ENCODE results near the gene FGF4. TPM values are rescaled to one million over a fixed set of nuclear protein-coding genes. Genes with fewer than 3 reads are reported as not detected.
A peak's percentile ranks its signal among the peaks of the same experiment; 100 is the strongest.
"Not testable (repeated sequence)": the region's sequence is repeated elsewhere in the genome, so short reads cannot be mapped to it uniquely, and the experiment has no call there.

The FGF4 gene
- total RNA-seq, 1 donor from 2014 or later, result not detected

GRCh38 chr11:69773626-69774353 is 1.4 kb downstream of the FGF4 start:
- no peak for DNase-seq (ENCODE audit: low read depth in 2 of 2)

GRCh38 chr11:69771466-69771865 is 3.7 kb downstream of the FGF4 start:
- no peak for DNase-seq (ENCODE audit: low read depth in 2 of 2)

GRCh38 chr11:69770540-69770939 is 4.6 kb downstream of the FGF4 start:
- no peak for DNase-seq (ENCODE audit: low read depth in 2 of 2)

- no peak for DNase-seq (ENCODE audit: low read depth in 2 of 2)
These were observed 9.6 kb downstream of the FGF4 start for GRCh38 chr11:69765498-69765995.

GRCh38 chr11:69764918-69765317 is 10.2 kb downstream of the FGF4 start:
- DNase-seq (ENCODE audit: low read depth in 2 of 2), result not testable (repeated sequence)

GRCh38 chr11:69760319-69760718 is 14.8 kb downstream of the FGF4 start:
- DNase-seq (ENCODE audit: low read depth in 2 of 2), result no peak

GRCh38 chr11:69752890-69753289 is 22.3 kb downstream of the FGF4 start:
- no peak for DNase-seq (ENCODE audit: low read depth in 2 of 2)

- DNase-seq (ENCODE audit: low read depth in 2 of 2), result no peak
These were observed 24.1 kb downstream of the FGF4 start for GRCh38 chr11:69750875-69751597.

- DNase-seq (ENCODE audit: low read depth in 2 of 2), result no peak
These were observed 24.9 kb downstream of the FGF4 start for GRCh38 chr11:69750108-69750850.

GRCh38 chr11:69748637-69749036 is 26.5 kb downstream of the FGF4 start:
- DNase-seq (ENCODE audit: low read depth in 2 of 2), result no peak

- DNase-seq (ENCODE audit: low read depth in 2 of 2), result no peak
These were observed 28.1 kb downstream of the FGF4 start for GRCh38 chr11:69746752-69747742.

GRCh38 chr11:69746140-69746539 is 29.0 kb downstream of the FGF4 start:
- DNase-seq (ENCODE audit: low read depth in 2 of 2), result no peak

GRCh38 chr11:69745201-69745600 is 29.9 kb downstream of the FGF4 start:
- DNase-seq (ENCODE audit: low read depth in 2 of 2), result no peak

GRCh38 chr11:69744435-69744834 is 30.7 kb downstream of the FGF4 start:
- DNase-seq (ENCODE audit: low read depth in 2 of 2), result peak; percentile 29 to 74

- no peak for DNase-seq (ENCODE audit: low read depth in 2 of 2)
These were observed 40.3 kb downstream of the FGF4 start for GRCh38 chr11:69734841-69735240.

GRCh38 chr11:69734367-69734766 is 40.8 kb downstream of the FGF4 start:
- DNase-seq (ENCODE audit: low read depth in 2 of 2), result no peak

- no peak for DNase-seq (ENCODE audit: low read depth in 2 of 2)
These were observed 42.2 kb downstream of the FGF4 start for GRCh38 chr11:69732910-69733309.

GRCh38 chr11:69731110-69731509 is 44.0 kb downstream of the FGF4 start:
- DNase-seq (ENCODE audit: low read depth in 2 of 2), result no peak

- no peak for DNase-seq (ENCODE audit: low read depth in 2 of 2)
These were observed 44.6 kb downstream of the FGF4 start for GRCh38 chr11:69730500-69730899.

GRCh38 chr11:69729252-69729651 is 45.9 kb downstream of the FGF4 start:
- no peak for DNase-seq (ENCODE audit: low read depth in 2 of 2)

GRCh38 chr11:69727266-69727665 is 47.9 kb downstream of the FGF4 start:
- DNase-seq (ENCODE audit: low read depth in 2 of 2), result no peak

Data from lung microvascular endothelial cell (primary cell).